NK-92 treated with Interleukin-12 subunit alpha and Interleukin-12 subunit beta, amount 100 ng/mL, for 24 hours (cell line): ENCODE results near the gene ABCF1.

Experiments
- DNase-seq: peaks from one replicate; lab custom pipeline; 2025; lab: John Stamatoyannopoulos, UW

ABCF1 gene

GRCh38 chr6:30626484-30627366, 55.5 kb downstream of the ABCF1 start, which contains the start of gene ATAT1:
TSS of gene ATAT1 (plus strand) at chr6:30626874.
- DNase-seq = peak; percentile 62

- DNase-seq = no peak
Observed at GRCh38 chr6:30635834-30636233, 64.6 kb downstream of the ABCF1 start.

- no peak for DNase-seq
Observed at GRCh38 chr6:30640481-30640880, 69.2 kb downstream of the ABCF1 start.

- no peak for DNase-seq
Observed at GRCh38 chr6:30641048-30641447, 69.8 kb downstream of the ABCF1 start.
